A673 (cell line): ENCODE results near the gene RFESD. TPM values are rescaled to one million over a fixed set of nuclear protein-coding genes. Genes with fewer than 3 reads are reported as not detected.

Experiments
- BruUV-seq: library from RNA; stranded (reverse); fragments of 400-500 nt; replicated peaks from 2 replicates; lab custom pipeline; 2021; lab: Mats Ljungman, UMichigan
- CTCF ChIA-PET: fragments of 300-600 bp; sonication (Branson Sonifier 250); formaldehyde crosslinking; loops from one replicate; lab custom pipeline; 2022; ENCODE audit warnings: antibody characterized with exemption; lab: Charles Lee
- POLR2A ChIA-PET: fragments of 300-600 bp; sonication (Branson Sonifier 250); formaldehyde crosslinking; loops from one replicate; lab custom pipeline; 2022; ENCODE audit warnings: antibody characterized with exemption; ENCODE audit not compliant: low non-redundant PET; lab: Charles Lee
- DNase-seq: peaks from one replicate; pipeline ENCODE4 v3.0.0-alpha.2; 2015; ENCODE audit warnings: low spot score
- H3K27ac ChIP-seq: fragments of 200-600 bp; sonication (generic); 2 replicates; pipeline ENCODE4 v1.5.1; 2016; ENCODE audit warnings: mixed run types, low read depth, mild to moderate bottlenecking, mixed read lengths, antibody characterized with exemption, low read length; ENCODE audit not compliant: poor library complexity, severe bottlenecking
- H3K27me3 ChIP-seq: fragments of 200-600 bp; sonication (generic); replicated peaks from 2 replicates; pipeline ENCODE4 v1.6.1; 2017; ENCODE audit warnings: mixed run types, low read depth, mild to moderate bottlenecking, mixed read lengths, antibody characterized with exemption, low read length; ENCODE audit not compliant: insufficient read depth, poor library complexity
- H3K36me3 ChIP-seq: fragments of 200-600 bp; sonication (generic); 2 replicates; pipeline ENCODE4 v1.6.1; 2016; ENCODE audit warnings: mixed run types, mild to moderate bottlenecking, mixed read lengths, antibody characterized with exemption, low read length; ENCODE audit not compliant: insufficient read depth, poor library complexity, severe bottlenecking
- H3K4me1 ChIP-seq: fragments of 200-600 bp; sonication (generic); 2 replicates; pipeline ENCODE4 v1.6.1; 2017; ENCODE audit warnings: mixed run types, mild to moderate bottlenecking, mixed read lengths, antibody characterized with exemption, low read length; ENCODE audit not compliant: insufficient read depth, poor library complexity, severe bottlenecking
- H3K4me3 ChIP-seq: fragments of 200-600 bp; sonication (generic); 2 replicates; pipeline ENCODE4 v1.5.1; 2016; ENCODE audit warnings: low read depth, mixed run types, mild to moderate bottlenecking, mixed read lengths, low read length; ENCODE audit not compliant: poor library complexity, severe bottlenecking
- H3K9me3 ChIP-seq: fragments of 200-600 bp; sonication (generic); 2 replicates; pipeline ENCODE4 v1.6.1; 2016; ENCODE audit warnings: mixed run types, low read depth, mild to moderate bottlenecking, mixed read lengths, antibody characterized with exemption, low read length; ENCODE audit not compliant: poor library complexity, severe bottlenecking
- CTCF ChIP-seq: fragments of 300-800, 200-600 bp; sonication (generic); conservative IDR thresholded peaks from 2 replicates; pipeline ENCODE4 v1.5.1; 2017; ENCODE audit warnings: low read depth, mild to moderate bottlenecking, antibody characterized with exemption, low read length, moderate library complexity, mixed read lengths
- EZH2 ChIP-seq: fragments of 200-600 bp; sonication (generic); IDR thresholded peaks from 2 replicates; pipeline ENCODE4 v1.6.1; 2017; ENCODE audit warnings: borderline replicate concordance, low read depth, mild to moderate bottlenecking, mixed read lengths, antibody characterized with exemption, low read length; ENCODE audit not compliant: poor library complexity, severe bottlenecking
- intact Hi-C: fragments of 100-400 bp; cut with micrococcal nuclease; formaldehyde crosslinking; loops from one replicate; pipeline ENCODE4 v1.10.0; 2022; ENCODE audit not compliant: unreplicated experiment
- total RNA-seq: library from RNA; stranded (reverse); gene quantifications from 2 replicates; pipeline ENCODE4 v1.2.3, GENCODE V29; 2021

RFESD gene
- total RNA-seq, 1 experiment from 2014 or later: 2.4 TPM

- H3K4me1 ChIP-seq: no peaks in the 10 kb centered on the region
- H3K4me3 ChIP-seq: no peak overlapping the region
- no peak for DNase-seq
- no peaks in the 10 kb centered on the region for H3K9me3 ChIP-seq
- peaks cover 16% of the 10 kb centered on the region for H3K27me3 ChIP-seq
- no TSS peak for BruUV-seq
- H3K27ac ChIP-seq: no peak overlapping the region
- POLR2A ChIA-PET: no interaction called here
- intact Hi-C loops: no loop called here
- TF ChIP-seq CTCF (no peak), EZH2 (no peak)
- CTCF ChIA-PET: no interaction called here
- no peaks in the 10 kb centered on the region for H3K36me3 ChIP-seq
Measured at GRCh38 chr5:95621839-95622629, 24.5 kb upstream of the RFESD start.

GRCh38 chr5:95623706-95624105 lies 22.9 kb upstream of the RFESD start:
- Histone ChIP-seq H3K36me3 (no peaks in the 10 kb centered on the region), H3K27me3 (peaks cover 16% of the 10 kb centered on the region), H3K4me1 (no peaks in the 10 kb centered on the region), H3K27ac (no peak overlapping the region), H3K4me3 (no peak overlapping the region), H3K9me3 (no peaks in the 10 kb centered on the region)
- no TSS peak for BruUV-seq
- TF ChIP-seq CTCF (no peak), EZH2 (no peak)
- CTCF ChIA-PET: no interaction called here
- POLR2A ChIA-PET: interaction anchor here (0.6 kb wide), 1 partner anchor 25 kb away, joined by 3 read pairs; no protein-coding TSS in a partner anchor
- DNase-seq: no peak
- intact Hi-C loops: no loop called here

GRCh38 chr5:95624368-95624767 lies 22.2 kb upstream of the RFESD start:
- H3K9me3 ChIP-seq: no peaks in the 10 kb centered on the region
- no peak overlapping the region for H3K4me3 ChIP-seq
- peaks cover 16% of the 10 kb centered on the region for H3K27me3 ChIP-seq
- POLR2A ChIA-PET: no interaction called here
- CTCF ChIA-PET: no interaction called here
- no TSS peak for BruUV-seq
- TF ChIP-seq EZH2: no peak
- no peak for TF ChIP-seq CTCF
- no peaks in the 10 kb centered on the region for H3K4me1 ChIP-seq
- H3K36me3 ChIP-seq: no peaks in the 10 kb centered on the region
- intact Hi-C loops: no loop called here
- no peak overlapping the region for H3K27ac ChIP-seq
- no peak for DNase-seq
